Measurements from ENCODE around the gene GCFC2. TPM values are rescaled to one million over a fixed set of nuclear protein-coding genes. Genes with fewer than 3 reads are reported as not detected.

GCFC2 gene
- total and polyA plus RNA-seq, 2 of the 13 experiments (the other 11 are each of a cell fraction or from before 2014, with no cell fraction given): 26.8 to 49.0 TPM

DNA sequence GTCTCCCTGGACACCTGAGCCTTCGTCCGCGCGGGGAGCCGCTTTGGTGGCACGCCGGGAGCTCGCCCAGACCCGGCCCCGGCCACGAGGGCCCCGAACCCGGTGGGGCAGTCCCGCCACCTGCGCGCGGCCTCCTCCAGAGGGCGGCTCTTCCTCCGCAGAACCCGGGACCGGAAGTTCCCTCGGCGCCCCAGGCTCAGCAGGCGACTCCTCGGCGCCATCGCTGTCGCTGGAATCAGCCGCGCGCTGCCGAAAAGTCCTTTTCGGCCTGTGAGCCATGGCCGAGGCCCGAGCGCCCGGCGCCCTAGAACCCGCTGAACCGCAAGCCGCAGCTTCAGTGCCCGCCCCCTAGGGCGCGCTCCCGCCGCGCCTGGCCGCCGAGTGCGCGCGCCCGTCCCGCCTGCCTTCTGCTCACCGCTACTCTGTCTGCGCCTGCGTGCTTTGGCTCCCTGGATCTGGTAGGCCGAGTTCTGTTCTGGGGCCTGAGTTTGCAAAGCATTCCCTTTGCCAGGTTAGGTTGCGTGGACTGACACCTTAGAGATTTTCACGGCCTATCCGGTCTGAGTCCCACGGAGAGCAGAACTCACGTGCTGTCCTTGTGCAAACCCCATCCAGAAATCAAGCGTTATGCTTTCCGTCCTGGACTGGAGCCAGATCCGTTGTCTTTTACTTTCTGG is at the start of gene GCFC2 (continued):
- TF ChIP-seq ZBTB20 (CRISPR knock-in tag; IDR thresholded peaks at IDR 0.05; ENCODE audit: borderline replicate concordance, low read depth) (peak; percentile 93), ZNF75D (CRISPR knock-in tag; IDR thresholded peaks at IDR 0.05; ENCODE audit: borderline replicate concordance) (peak; percentile 99), MEF2D (CRISPR knock-in tag; IDR thresholded peaks at IDR 0.05) (peak; percentile 73; the same call in 1 of the 2 replicates), PHF8 (CRISPR knock-in tag; IDR thresholded peaks at IDR 0.05) (peak; percentile 98), GLI4 (CRISPR knock-in tag; IDR thresholded peaks at IDR 0.05; ENCODE audit: borderline replicate concordance) (peak; percentile 100), ZNF205 (CRISPR knock-in tag; IDR thresholded peaks at IDR 0.05) (peak; percentile 94), ZMYM2 (CRISPR knock-in tag; IDR thresholded peaks at IDR 0.05) (peak; percentile 95), ZBTB21 (CRISPR knock-in tag; IDR thresholded peaks at IDR 0.05) (no peak), ELF1 (CRISPR knock-in tag; IDR thresholded peaks at IDR 0.05) (peak; percentile 86), POLR2AphosphoS5 (IDR thresholded peaks at IDR 0.05; ENCODE audit: low read depth, low read length) (peak; percentile 92), NR2C2 (CRISPR knock-in tag; IDR thresholded peaks at IDR 0.05; ENCODE audit: borderline replicate concordance) (peak; percentile 82), SNRNP70 (IDR thresholded peaks at IDR 0.05; ENCODE audit: low read depth, low read length) (no peak), SP4 (CRISPR knock-in tag; IDR thresholded peaks at IDR 0.05) (peak; percentile 96), NR2F2 (IDR thresholded peaks at IDR 0.05; ENCODE audit: borderline replicate concordance, low read depth) (peak; percentile 35; the same call in 1 of the 2 replicates), ZNF720 (CRISPR knock-in tag; IDR thresholded peaks at IDR 0.05) (peak; percentile 81), ZNF644 (CRISPR knock-in tag; IDR thresholded peaks at IDR 0.05; ENCODE audit: low read depth) (no peak), MAFK (conservative IDR thresholded peaks at IDR 0.05 in 1 of 2, IDR thresholded peaks at IDR 0.05 in 1 of 2; ENCODE audit: low read length in 2 of 2) (no peak), DPF2 (CRISPR knock-in tag; IDR thresholded peaks at IDR 0.05; ENCODE audit: borderline replicate concordance, low read depth) (no peak; the same call in 1 of the 2 replicates), ZNF766 (CRISPR knock-in tag; IDR thresholded peaks at IDR 0.05; ENCODE audit: borderline replicate concordance) (peak; percentile 100)
- TF ChIP-seq, protein P1, sequence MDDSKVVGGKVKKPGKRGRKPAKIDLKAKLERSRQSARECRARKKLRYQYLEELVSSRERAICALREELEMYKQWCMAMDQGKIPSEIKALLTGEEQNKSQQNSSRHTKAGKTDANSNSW (CRISPR knock-in tag; IDR thresholded peaks at IDR 0.05; ENCODE audit: borderline replicate concordance): peak; percentile 99
- TF ChIP-seq, protein P2, sequence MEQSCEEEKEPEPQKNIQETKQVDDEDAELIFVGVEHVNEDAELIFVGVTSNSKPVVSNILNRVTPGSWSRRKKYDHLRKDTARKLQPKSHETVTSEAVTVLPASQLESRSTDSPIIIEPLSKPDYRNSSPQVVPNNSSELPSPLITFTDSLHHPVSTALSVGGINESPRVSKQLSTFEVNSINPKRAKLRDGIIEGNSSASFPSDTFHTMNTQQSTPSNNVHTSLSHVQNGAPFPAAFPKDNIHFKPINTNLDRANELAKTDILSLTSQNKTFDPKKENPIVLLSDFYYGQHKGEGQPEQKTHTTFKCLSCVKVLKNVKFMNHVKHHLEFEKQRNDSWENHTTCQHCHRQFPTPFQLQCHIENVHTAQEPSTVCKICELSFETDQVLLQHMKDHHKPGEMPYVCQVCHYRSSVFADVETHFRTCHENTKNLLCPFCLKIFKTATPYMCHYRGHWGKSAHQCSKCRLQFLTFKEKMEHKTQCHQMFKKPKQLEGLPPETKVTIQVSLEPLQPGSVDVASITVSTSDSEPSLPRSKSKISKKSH (CRISPR knock-in tag; IDR thresholded peaks at IDR 0.05; ENCODE audit: borderline replicate concordance): peak; percentile 100
- TF ChIP-seq, protein P3, sequence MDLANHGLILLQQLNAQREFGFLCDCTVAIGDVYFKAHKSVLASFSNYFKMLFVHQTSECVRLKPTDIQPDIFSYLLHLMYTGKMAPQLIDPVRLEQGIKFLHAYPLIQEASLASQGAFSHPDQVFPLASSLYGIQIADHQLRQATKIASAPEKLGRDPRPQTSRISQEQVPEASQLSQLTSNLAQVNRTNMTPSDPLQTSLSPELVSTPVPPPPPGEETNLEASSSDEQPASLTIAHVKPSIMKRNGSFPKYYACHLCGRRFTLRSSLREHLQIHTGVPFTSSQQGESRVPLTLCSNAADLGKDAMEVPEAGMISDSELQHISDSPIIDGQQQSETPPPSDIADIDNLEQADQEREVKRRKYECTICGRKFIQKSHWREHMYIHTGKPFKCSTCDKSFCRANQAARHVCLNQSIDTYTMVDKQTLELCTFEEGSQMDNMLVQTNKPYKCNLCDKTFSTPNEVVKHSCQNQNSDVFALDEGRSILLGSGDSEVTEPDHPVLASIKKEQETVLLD (CRISPR knock-in tag; IDR thresholded peaks at IDR 0.05; ENCODE audit: low read depth): peak; percentile 97
- TF ChIP-seq, protein P4, sequence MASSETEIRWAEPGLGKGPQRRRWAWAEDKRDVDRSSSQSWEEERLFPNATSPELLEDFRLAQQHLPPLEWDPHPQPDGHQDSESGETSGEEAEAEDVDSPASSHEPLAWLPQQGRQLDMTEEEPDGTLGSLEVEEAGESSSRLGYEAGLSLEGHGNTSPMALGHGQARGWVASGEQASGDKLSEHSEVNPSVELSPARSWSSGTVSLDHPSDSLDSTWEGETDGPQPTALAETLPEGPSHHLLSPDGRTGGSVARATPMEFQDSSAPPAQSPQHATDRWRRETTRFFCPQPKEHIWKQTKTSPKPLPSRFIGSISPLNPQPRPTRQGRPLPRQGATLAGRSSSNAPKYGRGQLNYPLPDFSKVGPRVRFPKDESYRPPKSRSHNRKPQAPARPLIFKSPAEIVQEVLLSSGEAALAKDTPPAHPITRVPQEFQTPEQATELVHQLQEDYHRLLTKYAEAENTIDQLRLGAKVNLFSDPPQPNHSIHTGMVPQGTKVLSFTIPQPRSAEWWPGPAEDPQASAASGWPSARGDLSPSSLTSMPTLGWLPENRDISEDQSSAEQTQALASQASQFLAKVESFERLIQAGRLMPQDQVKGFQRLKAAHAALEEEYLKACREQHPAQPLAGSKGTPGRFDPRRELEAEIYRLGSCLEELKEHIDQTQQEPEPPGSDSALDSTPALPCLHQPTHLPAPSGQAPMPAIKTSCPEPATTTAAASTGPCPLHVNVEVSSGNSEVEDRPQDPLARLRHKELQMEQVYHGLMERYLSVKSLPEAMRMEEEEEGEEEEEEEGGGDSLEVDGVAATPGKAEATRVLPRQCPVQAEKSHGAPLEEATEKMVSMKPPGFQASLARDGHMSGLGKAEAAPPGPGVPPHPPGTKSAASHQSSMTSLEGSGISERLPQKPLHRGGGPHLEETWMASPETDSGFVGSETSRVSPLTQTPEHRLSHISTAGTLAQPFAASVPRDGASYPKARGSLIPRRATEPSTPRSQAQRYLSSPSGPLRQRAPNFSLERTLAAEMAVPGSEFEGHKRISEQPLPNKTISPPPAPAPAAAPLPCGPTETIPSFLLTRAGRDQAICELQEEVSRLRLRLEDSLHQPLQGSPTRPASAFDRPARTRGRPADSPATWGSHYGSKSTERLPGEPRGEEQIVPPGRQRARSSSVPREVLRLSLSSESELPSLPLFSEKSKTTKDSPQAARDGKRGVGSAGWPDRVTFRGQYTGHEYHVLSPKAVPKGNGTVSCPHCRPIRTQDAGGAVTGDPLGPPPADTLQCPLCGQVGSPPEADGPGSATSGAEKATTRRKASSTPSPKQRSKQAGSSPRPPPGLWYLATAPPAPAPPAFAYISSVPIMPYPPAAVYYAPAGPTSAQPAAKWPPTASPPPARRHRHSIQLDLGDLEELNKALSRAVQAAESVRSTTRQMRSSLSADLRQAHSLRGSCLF (CRISPR knock-in tag; IDR thresholded peaks at IDR 0.05; ENCODE audit: borderline replicate concordance): peak; percentile 99
